Measurements from ENCODE around the gene RPL27A.

DNA sequence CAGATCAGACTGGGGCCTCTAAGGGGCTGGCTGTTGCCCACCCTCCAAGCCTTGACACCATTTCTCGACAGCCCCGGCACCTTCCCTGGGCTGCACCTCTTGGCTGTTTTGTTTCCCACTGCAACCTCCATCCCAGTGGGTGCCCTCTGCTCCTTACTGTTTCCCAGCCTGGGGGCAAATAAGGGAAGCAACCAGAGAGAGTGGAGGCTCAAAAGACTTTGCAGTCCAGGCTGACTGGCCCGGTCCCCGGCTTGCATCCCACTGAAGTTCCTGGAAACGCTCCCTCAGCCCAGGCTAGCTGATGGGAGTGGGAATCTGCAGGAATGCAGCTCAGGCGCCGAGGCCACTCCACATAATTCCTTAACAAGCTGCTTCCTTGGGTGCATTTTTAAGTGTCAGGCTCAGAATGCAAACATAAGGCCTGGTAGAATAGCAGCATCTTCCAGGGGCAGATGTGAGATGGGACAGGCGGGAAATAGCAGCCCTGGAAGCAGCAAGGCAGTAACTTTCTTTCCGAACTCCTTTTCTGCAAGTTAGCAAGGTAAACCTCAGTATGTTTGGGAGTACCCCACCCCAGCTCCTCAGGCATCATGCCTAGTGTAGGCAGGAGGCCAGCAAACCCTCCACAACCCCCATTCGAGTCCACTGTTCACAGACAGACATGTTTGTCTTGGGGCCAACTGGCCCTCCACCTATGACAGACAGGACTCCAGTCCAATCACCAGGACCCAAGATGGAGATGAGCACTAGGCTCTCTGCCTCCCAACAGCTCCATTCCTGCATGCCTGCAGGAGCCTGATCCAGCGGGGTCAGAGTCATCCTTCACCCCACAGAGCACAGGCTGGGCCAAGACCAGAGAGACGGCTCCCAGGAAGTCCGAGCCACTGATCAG is 39.3 kb downstream of the RPL27A start:
- TF ChIP-seq CTCF (conservative IDR thresholded peaks at IDR 0.05 in 1 of 2, IDR thresholded peaks at IDR 0.05 in 1 of 2; ENCODE audit: low read depth in 1 of 2, low read length in 2 of 2) (no peak), EZH2 (IDR thresholded peaks at IDR 0.05; ENCODE audit: low read length, missing control alignments) (no peak)

All from fibroblast of lung (primary cell).